Coronary artery (tissue), 2 donors: ENCODE results near the gene MTHFD1L.

Experiments
- DNase-seq: peaks from one replicate; pipeline ENCODE4 v3.0.0-alpha.2; 2017; ENCODE audit warnings: low spot score
- H3K27ac ChIP-seq, 2 donors: fragments of 200-600 bp; sonication (generic); one replicate each; pipeline ENCODE4 v1.5.1; 2016 to 2019
- H3K4me3 ChIP-seq: fragments of 200-600 bp; sonication (generic); 2 replicates; pipeline ENCODE4 v1.5.1; 2016; ENCODE audit warnings: mild to moderate bottlenecking, moderate library complexity
- CTCF ChIP-seq: fragments of 200-600 bp; sonication (generic); IDR thresholded peaks from one replicate; pipeline ENCODE4 v1.5.1; 2019; ENCODE audit warnings: antibody characterized with exemption

The MTHFD1L gene

GRCh38 chr6:151092591-151092990 lies 227.1 kb downstream of the MTHFD1L start:
- no peak for DNase-seq
- TF ChIP-seq CTCF: no peak
- Histone ChIP-seq H3K4me3 (no peak overlapping the region), H3K27ac (no peak overlapping the region)

- Histone ChIP-seq H3K4me3 (no peak overlapping the region), H3K27ac (no peak overlapping the region)
- no peak for TF ChIP-seq CTCF
- no peak for DNase-seq
Measured at GRCh38 chr6:151093706-151094105, 228.2 kb downstream of the MTHFD1L start.

GRCh38 chr6:151095538-151096254 lies 230.2 kb downstream of the MTHFD1L start:
- no peak for DNase-seq
- Histone ChIP-seq H3K27ac (no peak overlapping the region), H3K4me3 (no peak overlapping the region)
- TF ChIP-seq CTCF: no peak

- H3K27ac ChIP-seq: peak overlapping the region in 1 of 2 donors; percentile 9
- H3K4me3 ChIP-seq: no peak overlapping the region
- DNase-seq: no peak
- no peak for TF ChIP-seq CTCF
Measured at GRCh38 chr6:151096255-151096612, 230.7 kb downstream of the MTHFD1L start.

GRCh38 chr6:151096691-151097606 lies 231.4 kb downstream of the MTHFD1L start:
- Histone ChIP-seq H3K4me3 (no peak overlapping the region), H3K27ac (peak overlapping the region in 1 of 2 donors; percentile 9)
- no peak for TF ChIP-seq CTCF
- DNase-seq: no peak

- no peak for TF ChIP-seq CTCF
- Histone ChIP-seq H3K27ac (no peak overlapping the region), H3K4me3 (no peak overlapping the region)
- DNase-seq: peak; percentile 8
Measured at GRCh38 chr6:151098166-151098565, 232.7 kb downstream of the MTHFD1L start.
